ENCODE results near the gene GPR162. TPM values are rescaled to one million over a fixed set of nuclear protein-coding genes. Genes with fewer than 3 reads are reported as not detected.

Gene GPR162
- polyA plus RNA-seq, 6 donors from 2014 or later, result not detected

- Mint-ChIP-seq H3K4me3 (no peak overlapping the region), H3K36me3 (no peaks in the 10 kb centered on the region), H3K27ac (no peak overlapping the region), H3K9me3 (no peaks in the 10 kb centered on the region), H3K27me3 (peaks cover 23 to 45% (median 42%) of the 10 kb centered on the region in 3 donors), H3K4me1 (peaks cover 13 to 14% (median 13%) of the 10 kb centered on the region in 3 donors)
- ATAC-seq (ENCODE audit: low read depth in 2 of 2), result no peak
- DNase-seq, result no peak
Observed at GRCh38 chr12:6780573-6780972, 41.0 kb upstream of the GPR162 start.

GRCh38 chr12:6782119-6782518 is 39.5 kb upstream of the GPR162 start:
- Mint-ChIP-seq H3K27ac (no peak overlapping the region), H3K4me1 (peaks cover 13% of the 10 kb centered on the region in 3 donors), H3K4me3 (no peak overlapping the region), H3K27me3 (peaks cover 15 to 37% (median 27%) of the 10 kb centered on the region in 3 donors), H3K9me3 (no peaks in the 10 kb centered on the region), H3K36me3 (no peaks in the 10 kb centered on the region)
- DNase-seq (no peak), ATAC-seq (ENCODE audit: low read depth in 2 of 2) (no peak)

- DNase-seq (no peak), ATAC-seq (ENCODE audit: low read depth in 2 of 2) (no peak)
- H3K36me3 Mint-ChIP-seq, result no peaks in the 10 kb centered on the region
- no peak overlapping the region for H3K27ac Mint-ChIP-seq
- H3K9me3 Mint-ChIP-seq, result no peaks in the 10 kb centered on the region
- H3K27me3 Mint-ChIP-seq, result peaks cover 9 to 28% (median 18%) of the 10 kb centered on the region in 3 donors
- H3K4me1 Mint-ChIP-seq, result peaks cover 11 to 12% (median 12%) of the 10 kb centered on the region in 3 donors
- no peak overlapping the region for H3K4me3 Mint-ChIP-seq
Observed at GRCh38 chr12:6782850-6783566, 38.6 kb upstream of the GPR162 start.

- Mint-ChIP-seq H3K36me3 (no peaks in the 10 kb centered on the region), H3K4me1 (peaks cover 3 to 4% (median 3%) of the 10 kb centered on the region in 3 donors), H3K27me3 (peaks cover 8 to 27% (median 18%) of the 10 kb centered on the region in 3 donors), H3K9me3 (no peaks in the 10 kb centered on the region), H3K27ac (no peak overlapping the region), H3K4me3 (no peak overlapping the region)
- ATAC-seq (ENCODE audit: low read depth in 2 of 2) (no peak), DNase-seq (no peak)
Observed at GRCh38 chr12:6783828-6784227, 37.8 kb upstream of the GPR162 start.

GRCh38 chr12:6784296-6784695 is 37.3 kb upstream of the GPR162 start:
- DNase-seq (no peak), ATAC-seq (ENCODE audit: low read depth in 2 of 2) (no peak)
- peak overlapping the region in 1 of 6 donors; percentile 35 for H3K27ac Mint-ChIP-seq
- no peaks in the 10 kb centered on the region for H3K9me3 Mint-ChIP-seq
- no peaks in the 10 kb centered on the region for H3K36me3 Mint-ChIP-seq
- H3K4me3 Mint-ChIP-seq, result no peak overlapping the region
- H3K4me1 Mint-ChIP-seq, result no peaks in the 10 kb centered on the region
- peaks cover 9 to 30% (median 20%) of the 10 kb centered on the region in 3 donors for H3K27me3 Mint-ChIP-seq

- no peaks in the 10 kb centered on the region for H3K4me1 Mint-ChIP-seq
- no peak overlapping the region for H3K4me3 Mint-ChIP-seq
- no peak for DNase-seq
Observed at GRCh38 chr12:6784761-6785160, 36.9 kb upstream of the GPR162 start.

GRCh38 chr12:6786416-6787094 is 35.1 kb upstream of the GPR162 start:
- no peak for ATAC-seq (ENCODE audit: low read depth in 2 of 2)
- no peaks in the 10 kb centered on the region for H3K4me1 Mint-ChIP-seq
- no peaks in the 10 kb centered on the region for H3K36me3 Mint-ChIP-seq
- H3K4me3 Mint-ChIP-seq, result no peak overlapping the region
- peak overlapping the region in 1 of 6 donors; percentile 39 for H3K27ac Mint-ChIP-seq
- no peak for DNase-seq
- peaks cover 13 to 38% (median 29%) of the 10 kb centered on the region in 3 donors for H3K27me3 Mint-ChIP-seq
- no peaks in the 10 kb centered on the region for H3K9me3 Mint-ChIP-seq

More at GRCh38 chr12:6784761-6785160, 36.9 kb upstream of the GPR162 start:
- H3K9me3 Mint-ChIP-seq, result no peaks in the 10 kb centered on the region
- no peaks in the 10 kb centered on the region for H3K36me3 Mint-ChIP-seq
- H3K27me3 Mint-ChIP-seq, result peaks cover 11 to 35% (median 24%) of the 10 kb centered on the region in 3 donors
- ATAC-seq (ENCODE audit: low read depth in 2 of 2), result no peak
- H3K27ac Mint-ChIP-seq, result peak overlapping the region in 1 of 6 donors; percentile 35

- Mint-ChIP-seq H3K9me3 (peaks cover 0 to 3% (median 0%) of the 10 kb centered on the region in 7 donors), H3K36me3 (no peaks in the 10 kb centered on the region), H3K27ac (no peak overlapping the region), H3K4me1 (peaks cover 6 to 7% (median 7%) of the 10 kb centered on the region in 3 donors), H3K4me3 (no peak overlapping the region), H3K27me3 (peaks cover 14 to 44% (median 34%) of the 10 kb centered on the region in 3 donors)
- ATAC-seq (ENCODE audit: low read depth in 2 of 2), result no peak
- no peak for DNase-seq
Observed at GRCh38 chr12:6787309-6787708, 34.3 kb upstream of the GPR162 start.

GRCh38 chr12:6788972-6789924 is 32.4 kb upstream of the GPR162 start, which contains the start of gene CD4:
Gene CD4, plus strand, starts transcription at chr12:6789528. Its CDS starts 10,611 bp downstream, at chr12:6800139.
- DNase-seq (no peak), ATAC-seq (ENCODE audit: low read depth in 2 of 2) (no peak)
- Mint-ChIP-seq H3K4me1 (peaks cover 18 to 22% (median 21%) of the 10 kb centered on the region in 3 donors), H3K27ac (peak within 1 kb of the TSS in 1 of 6 donors; percentile 74), H3K27me3 (peaks cover 24 to 46% (median 41%) of the 10 kb centered on the region in 3 donors), H3K9me3 (peaks cover 0 to 3% (median 0%) of the 10 kb centered on the region in 7 donors), H3K36me3 (no peaks in the 10 kb centered on the region), H3K4me3 (peak within 1 kb of the TSS in 1 of 8 donors; percentile 3)

GRCh38 chr12:6790496-6791150 is 31.0 kb upstream of the GPR162 start:
- no peak for ATAC-seq (ENCODE audit: low read depth in 2 of 2)
- Mint-ChIP-seq H3K27ac (peak overlapping the region in 2 of 6 donors; percentile 17 to 59), H3K4me3 (peak overlapping the region in 1 of 8 donors; percentile 23), H3K36me3 (no peaks in the 10 kb centered on the region), H3K4me1 (peaks cover 18 to 24% (median 21%) of the 10 kb centered on the region in 3 donors), H3K27me3 (peaks cover 31 to 56% (median 51%) of the 10 kb centered on the region in 3 donors), H3K9me3 (peaks cover 0 to 3% (median 0%) of the 10 kb centered on the region in 7 donors)
- no peak for DNase-seq

- ATAC-seq (ENCODE audit: low read depth in 2 of 2) (peak; percentile 9 to 14), DNase-seq (no peak)
- H3K4me3 Mint-ChIP-seq, result peak overlapping the region in 5 of 8 donors; percentile 50 to 85 (median 56)
- no peaks in the 10 kb centered on the region for H3K36me3 Mint-ChIP-seq
- H3K9me3 Mint-ChIP-seq, result peaks cover 0 to 3% (median 0%) of the 10 kb centered on the region in 7 donors
- H3K27ac Mint-ChIP-seq, result peak overlapping the region in 2 of 6 donors; percentile 29 to 64
- peaks cover 40 to 66% (median 63%) of the 10 kb centered on the region in 3 donors for H3K27me3 Mint-ChIP-seq
- H3K4me1 Mint-ChIP-seq, result peaks cover 18 to 24% (median 21%) of the 10 kb centered on the region in 3 donors
Observed at GRCh38 chr12:6791931-6792520, 29.6 kb upstream of the GPR162 start.

All from naive B cell (primary cell).